ENCODE data around the gene SLC6A12. TPM values are rescaled to one million over a fixed set of nuclear protein-coding genes. Genes with fewer than 3 reads are reported as not detected.

SLC6A12 gene
- polyA plus RNA-seq, 1 donor from 2014 or later: 0.15 TPM

GRCh38 chr12:233615-233968, 19.6 kb upstream of the SLC6A12 start:
- Histone ChIP-seq H3K9me3 (ENCODE audit: low read length) (no peaks in the 10 kb centered on the region), H3K36me3 (ENCODE audit: insufficient read depth, low read length) (no peaks in the 10 kb centered on the region), H3K4me3 (ENCODE audit: low read length) (no peak overlapping the region), H3K79me2 (replicated peaks; ENCODE audit: insufficient read depth, low read length) (no peaks in the 10 kb centered on the region), H2AFZ (ENCODE audit: low read depth, low read length) (no peak overlapping the region), H3K27me3 (ENCODE audit: insufficient read depth, low read depth, low read length) (no peaks in the 10 kb centered on the region), H3K4me2 (ENCODE audit: low read length) (no peak overlapping the region), H4K20me1 (ENCODE audit: insufficient read depth) (no peaks in the 10 kb centered on the region), H3K27ac (ENCODE audit: low read length) (no peak overlapping the region), H3K9ac (ENCODE audit: low read length) (no peak overlapping the region), H3K9me2 (ENCODE audit: insufficient read depth, low read length) (no peaks in the 10 kb centered on the region), H3F3A (ENCODE audit: insufficient read depth, low read length, poor library complexity, severe bottlenecking) (no peaks in the 10 kb centered on the region)
- TF ChIP-seq POLR2AphosphoS5 (IDR thresholded peaks at IDR 0.05) (no peak), REST (IDR thresholded peaks at IDR 0.05; ENCODE audit: borderline replicate concordance) (no peak), RAD21 (conservative IDR thresholded peaks at IDR 0.05) (no peak), MXI1 (conservative IDR thresholded peaks at IDR 0.05; ENCODE audit: poor library complexity, severe bottlenecking) (no peak), EZH2 (IDR thresholded peaks at IDR 0.05; ENCODE audit: borderline replicate concordance, insufficient read depth, low read length, poor library complexity, severe bottlenecking) (no peak), SMC3 (conservative IDR thresholded peaks at IDR 0.05; ENCODE audit: poor library complexity) (no peak), TAF1 (IDR thresholded peaks at IDR 0.05; ENCODE audit: low read depth) (no peak), CTCF (IDR thresholded peaks at IDR 0.05; ENCODE audit: poor library complexity, severe bottlenecking) (no peak)

- no peaks in the 10 kb centered on the region for H3K9me3 ChIP-seq (ENCODE audit: low read length)
- no peak overlapping the region for H3K4me2 ChIP-seq (ENCODE audit: low read length)
- H3K9ac ChIP-seq (ENCODE audit: low read length): no peak overlapping the region
- no peaks in the 10 kb centered on the region for H3K36me3 ChIP-seq (ENCODE audit: insufficient read depth, low read length)
- H3K4me3 ChIP-seq (ENCODE audit: low read length): no peak overlapping the region
- H2AFZ ChIP-seq (ENCODE audit: low read depth, low read length): no peak overlapping the region
- no peaks in the 10 kb centered on the region for H3K79me2 ChIP-seq (replicated peaks; ENCODE audit: insufficient read depth, low read length)
- no peaks in the 10 kb centered on the region for H3K27me3 ChIP-seq (ENCODE audit: insufficient read depth, low read depth, low read length)
- no peaks in the 10 kb centered on the region for H4K20me1 ChIP-seq (ENCODE audit: insufficient read depth)
- no peak overlapping the region for H3K27ac ChIP-seq (ENCODE audit: low read length)
- TF ChIP-seq TAF1 (IDR thresholded peaks at IDR 0.05; ENCODE audit: low read depth) (no peak), POLR2AphosphoS5 (IDR thresholded peaks at IDR 0.05) (no peak), EZH2 (IDR thresholded peaks at IDR 0.05; ENCODE audit: borderline replicate concordance, insufficient read depth, low read length, poor library complexity, severe bottlenecking) (no peak), MXI1 (conservative IDR thresholded peaks at IDR 0.05; ENCODE audit: poor library complexity, severe bottlenecking) (no peak), RAD21 (conservative IDR thresholded peaks at IDR 0.05) (no peak), REST (IDR thresholded peaks at IDR 0.05; ENCODE audit: borderline replicate concordance) (no peak), EP300 (conservative IDR thresholded peaks at IDR 0.05; ENCODE audit: poor library complexity, severe bottlenecking) (no peak), CTCF (IDR thresholded peaks at IDR 0.05; ENCODE audit: poor library complexity, severe bottlenecking) (no peak), SMC3 (conservative IDR thresholded peaks at IDR 0.05; ENCODE audit: poor library complexity) (no peak)
- H3F3A ChIP-seq (ENCODE audit: insufficient read depth, low read length, poor library complexity, severe bottlenecking): no peaks in the 10 kb centered on the region
- no peaks in the 10 kb centered on the region for H3K9me2 ChIP-seq (ENCODE audit: insufficient read depth, low read length)
These were observed 19.0 kb upstream of the SLC6A12 start for GRCh38 chr12:232731-233614.
